Hypothalamus (tissue), 51 donors: ENCODE data around the gene MSTN.

Experiments used
- DNase-seq, 51 donors: peaks; one replicate each; lab custom pipeline; 2025; lab: John Stamatoyannopoulos, UW

The MSTN gene

DNA sequence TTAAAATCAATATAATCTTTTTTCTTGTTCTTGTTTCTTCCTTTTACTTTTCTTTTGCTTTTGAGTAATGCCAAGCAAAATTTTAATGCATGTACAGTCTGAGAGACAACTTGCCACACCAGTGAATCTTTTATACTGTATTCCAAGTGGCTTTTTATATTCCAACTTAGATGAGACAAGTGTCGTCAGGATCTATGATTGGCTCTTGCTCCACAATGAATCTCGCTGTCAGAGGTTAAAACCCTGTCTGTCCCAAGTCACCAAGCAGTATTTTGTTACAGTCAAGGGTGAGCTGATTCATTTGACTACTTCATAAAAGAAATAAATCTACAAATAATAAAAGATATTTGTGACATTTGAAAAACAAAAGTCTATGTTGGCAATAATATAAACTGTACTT, at the start of gene MSTN:
TSS of gene MSTN (minus strand) at position 129 of the 400 bp plus-strand sequence. CDS start 133 bp downstream, outside the sequence.
- DNase-seq, result no peak

DNA sequence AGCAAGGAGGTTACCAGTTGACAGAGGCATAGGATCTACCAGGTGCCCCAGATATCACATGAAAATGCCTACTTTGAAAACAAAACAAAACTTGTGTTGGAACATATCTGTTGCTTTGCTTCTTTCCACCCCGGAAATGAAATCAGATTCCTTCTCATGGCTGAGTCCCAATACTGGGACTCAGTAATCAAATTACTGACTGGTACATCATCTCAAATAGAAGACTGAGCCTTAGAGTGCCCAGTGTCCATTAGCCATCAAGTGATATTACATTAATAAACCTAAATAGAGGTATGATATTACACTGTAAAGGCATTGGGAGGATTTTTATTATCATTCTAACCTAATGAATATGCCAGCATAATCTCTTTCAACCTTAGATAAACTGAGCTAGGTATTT, 48.6 kb upstream of the MSTN start:
- no peak for DNase-seq

DNA sequence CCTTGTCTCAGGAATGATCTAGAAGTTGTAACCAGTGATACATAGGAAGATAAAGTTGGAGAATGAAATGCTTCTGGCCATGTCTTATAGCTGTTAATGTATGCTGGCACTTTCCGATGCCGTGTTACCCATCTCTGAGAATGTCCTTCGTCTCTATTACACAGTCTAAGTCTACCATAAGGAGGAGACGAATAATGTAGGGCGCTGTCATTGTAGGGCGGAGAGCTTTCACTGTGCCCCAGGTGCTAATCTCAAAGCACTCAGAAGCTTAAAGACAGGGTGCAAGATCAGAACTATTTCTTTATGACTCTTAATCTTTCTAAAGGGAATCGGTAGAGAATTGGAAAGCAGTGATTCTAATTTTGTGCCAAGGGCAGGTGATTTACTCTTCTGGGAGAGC, 48.2 kb upstream of the MSTN start:
- no peak for DNase-seq

DNA sequence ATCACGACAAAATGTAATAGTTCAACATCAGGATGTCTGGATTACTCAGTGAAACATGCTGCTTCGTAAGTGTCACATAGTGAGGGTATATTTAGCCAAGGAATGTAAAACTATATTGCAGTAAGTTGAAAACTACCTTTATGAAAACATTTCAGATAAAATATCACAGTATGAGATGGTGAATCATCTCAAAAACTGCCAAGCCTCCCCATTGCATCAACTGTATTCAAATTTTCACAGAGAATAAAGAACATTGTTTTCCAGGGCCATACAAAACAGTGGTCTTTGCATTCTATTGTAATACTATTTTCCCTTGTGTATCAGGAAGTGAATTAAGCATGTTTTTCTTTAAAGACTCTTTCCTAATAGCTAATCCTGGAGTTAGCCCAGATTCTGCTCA, 47.6 kb upstream of the MSTN start:
- peak in 1 of 51 donors; percentile 34 for DNase-seq

DNA sequence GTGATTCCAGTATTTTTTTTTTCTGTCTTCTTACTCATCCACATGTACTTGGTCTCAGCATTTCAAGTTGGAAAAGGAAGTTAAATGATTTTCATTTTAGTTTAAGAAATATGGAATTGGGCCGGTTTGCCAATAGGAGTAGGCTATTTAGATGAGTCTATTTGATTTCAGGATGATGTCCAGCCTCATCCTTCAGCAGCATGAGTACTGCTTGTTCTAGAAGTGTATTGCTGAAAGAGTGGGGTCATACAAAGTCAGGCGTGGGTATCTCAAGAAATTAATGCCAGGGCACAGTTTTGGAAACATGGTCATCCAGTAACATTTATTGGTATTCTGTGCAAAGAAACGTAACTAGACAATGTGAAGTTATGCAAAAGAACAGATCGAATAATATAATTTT, 44.9 kb upstream of the MSTN start:
- DNase-seq, result no peak

DNA sequence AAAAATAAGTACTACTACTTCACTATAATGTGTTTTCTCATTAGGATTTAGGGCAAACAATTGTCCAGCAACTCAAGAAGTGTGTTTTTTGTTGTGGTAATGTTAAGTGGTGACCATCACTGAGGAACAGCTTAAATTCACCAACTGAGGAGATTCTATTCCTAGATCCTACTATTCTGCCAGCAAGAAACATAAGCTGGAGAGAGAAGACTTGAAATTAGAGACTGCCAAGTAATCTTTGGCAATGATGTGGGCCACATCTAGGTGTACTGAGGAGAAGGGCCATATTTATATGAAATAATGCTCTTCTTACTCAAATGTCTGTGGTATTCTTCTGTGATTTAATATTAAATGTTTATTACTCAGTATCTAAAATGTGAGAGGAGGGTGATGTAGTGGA, 44.3 kb upstream of the MSTN start:
- no peak for DNase-seq

DNA sequence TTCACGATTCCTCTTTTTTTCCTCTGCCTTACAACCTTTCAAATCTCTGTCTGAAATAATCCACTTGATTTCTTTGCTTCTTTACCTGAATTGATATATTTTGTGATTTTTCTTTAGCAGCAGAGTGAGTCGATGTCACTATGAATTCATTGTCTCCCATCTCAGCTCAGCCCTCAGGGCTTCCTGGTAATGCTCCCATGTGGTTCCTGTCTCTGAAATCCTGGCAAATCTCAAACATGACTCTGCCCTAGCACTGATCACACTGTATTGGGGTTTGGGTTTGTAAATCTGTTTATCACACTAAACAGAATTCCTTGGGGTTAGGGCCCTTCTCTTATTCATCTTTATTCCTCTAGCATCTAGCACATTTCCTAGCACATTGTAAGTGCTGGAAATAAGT, 43.0 kb upstream of the MSTN start:
- DNase-seq, result no peak

DNA sequence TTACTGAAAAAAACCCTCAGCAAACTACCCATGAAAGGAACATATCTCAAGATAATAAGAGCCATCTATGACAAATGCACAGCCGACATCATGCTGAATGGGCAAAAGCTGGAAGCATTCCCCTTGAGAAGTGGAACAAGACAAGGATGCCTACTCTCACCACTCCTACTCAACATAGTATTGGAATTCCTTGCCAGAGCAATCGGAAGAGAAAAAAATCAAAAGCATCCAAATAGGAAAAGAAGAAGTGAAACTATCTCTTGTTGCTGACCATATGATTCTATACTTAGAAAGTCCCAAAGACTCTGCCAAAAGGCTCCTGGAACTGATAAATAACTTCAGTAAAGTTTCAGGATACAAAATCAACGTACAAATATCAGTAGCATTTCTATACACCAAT, 40.6 kb upstream of the MSTN start:
- no peak for DNase-seq

DNA sequence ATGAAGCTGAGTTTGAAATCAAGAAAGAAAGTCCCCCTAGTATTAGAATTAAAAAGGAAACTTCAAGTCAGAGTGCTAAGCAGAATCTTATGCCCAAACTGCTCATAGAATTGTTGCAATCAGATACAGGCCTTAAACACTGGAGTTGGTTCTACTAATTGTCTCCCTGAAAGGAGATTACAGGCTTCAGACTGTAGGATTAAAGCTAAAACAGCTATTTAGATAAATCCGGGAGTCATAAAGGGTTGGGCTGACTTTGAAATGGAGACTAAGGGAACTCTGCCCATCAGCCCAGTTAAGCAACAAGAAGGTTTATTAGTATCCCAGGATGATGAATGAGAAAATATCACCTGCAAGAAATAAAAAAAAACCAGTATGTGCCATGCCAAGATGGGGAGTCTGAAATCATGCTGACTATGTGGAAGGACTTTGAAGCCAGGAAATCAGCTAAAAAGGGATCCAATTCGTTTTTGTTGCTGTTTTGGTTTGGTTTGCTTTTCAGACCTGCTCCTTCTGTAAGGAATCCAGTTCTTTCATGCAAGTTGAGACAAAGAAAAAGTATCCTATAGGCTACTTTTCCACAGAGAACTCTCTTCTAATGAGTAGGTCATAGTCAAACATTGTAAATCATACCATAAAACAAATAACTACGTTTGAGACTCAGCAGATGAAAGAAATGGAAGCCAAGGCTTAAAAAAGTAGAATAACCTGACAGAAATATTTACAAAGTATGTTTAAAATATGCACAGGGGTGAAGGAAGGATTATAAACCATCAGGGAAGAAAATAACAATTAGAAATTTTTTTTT, 37.6 kb upstream of the MSTN start:
- DNase-seq, result no peak

DNA sequence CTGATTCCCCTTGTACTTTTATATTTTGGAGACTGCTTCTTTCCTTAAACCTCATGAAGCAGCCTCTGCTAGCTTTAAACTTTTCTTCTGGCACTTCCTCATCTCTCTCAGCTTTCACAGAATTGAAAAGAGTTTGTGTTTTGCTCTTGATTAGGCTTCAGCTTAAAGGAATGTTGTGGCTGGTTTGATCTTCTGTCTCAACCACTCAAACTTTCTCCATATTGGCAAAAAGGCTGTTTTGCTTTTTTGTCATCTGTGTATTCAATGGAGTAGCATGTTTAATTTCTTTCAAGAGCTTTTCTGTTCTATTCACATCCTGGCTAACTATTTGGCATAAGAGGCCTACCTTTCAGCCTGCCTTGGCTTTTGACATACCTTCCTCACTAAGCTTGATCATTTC, 36.3 kb upstream of the MSTN start:
- DNase-seq, result no peak

DNA sequence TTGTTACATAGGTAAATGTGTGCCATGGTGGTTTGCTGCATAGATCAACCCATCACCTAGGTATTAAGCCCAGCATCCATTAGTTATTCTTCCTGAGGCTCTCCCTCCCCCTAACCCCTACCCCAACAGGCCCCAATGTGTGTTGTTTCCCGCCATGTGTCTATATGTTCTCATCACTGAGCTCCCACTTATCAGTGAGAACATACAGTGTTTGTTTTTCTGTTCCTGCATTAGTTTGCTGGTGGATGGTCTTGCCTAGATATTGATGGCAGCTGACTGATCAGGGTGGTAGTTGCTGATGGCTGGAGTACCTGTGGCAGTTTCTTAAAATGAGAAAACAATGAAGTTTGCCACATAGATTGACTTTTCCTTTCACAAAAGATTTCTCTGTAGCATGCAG, 34.6 kb upstream of the MSTN start:
- no peak for DNase-seq

DNA sequence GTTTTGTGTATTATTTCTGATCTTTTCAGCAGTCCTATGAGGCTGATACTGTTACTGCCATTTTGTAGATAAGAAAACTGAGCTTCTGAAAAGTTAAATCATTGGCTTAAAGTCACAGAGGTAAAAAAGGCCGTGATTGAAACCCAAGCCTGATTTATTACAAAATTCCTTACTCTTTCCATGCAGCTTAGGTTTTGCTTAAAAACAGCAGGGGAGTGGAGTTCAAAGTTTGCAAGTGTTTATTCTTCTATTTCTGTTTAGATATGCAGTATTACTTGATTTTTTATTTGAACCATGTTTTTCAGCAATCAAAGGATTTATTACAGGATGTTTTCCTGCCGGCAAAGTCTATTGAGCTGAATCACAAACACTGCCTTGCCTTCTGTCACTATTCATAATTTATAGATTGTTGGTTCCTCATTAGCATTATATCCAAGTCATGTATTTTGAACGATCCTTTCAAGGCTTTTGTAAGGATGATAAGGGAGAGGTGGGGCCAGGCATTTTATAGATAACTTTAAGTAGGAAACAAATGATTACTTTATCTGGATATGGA, 31.9 kb upstream of the MSTN start:
- no peak for DNase-seq

DNA sequence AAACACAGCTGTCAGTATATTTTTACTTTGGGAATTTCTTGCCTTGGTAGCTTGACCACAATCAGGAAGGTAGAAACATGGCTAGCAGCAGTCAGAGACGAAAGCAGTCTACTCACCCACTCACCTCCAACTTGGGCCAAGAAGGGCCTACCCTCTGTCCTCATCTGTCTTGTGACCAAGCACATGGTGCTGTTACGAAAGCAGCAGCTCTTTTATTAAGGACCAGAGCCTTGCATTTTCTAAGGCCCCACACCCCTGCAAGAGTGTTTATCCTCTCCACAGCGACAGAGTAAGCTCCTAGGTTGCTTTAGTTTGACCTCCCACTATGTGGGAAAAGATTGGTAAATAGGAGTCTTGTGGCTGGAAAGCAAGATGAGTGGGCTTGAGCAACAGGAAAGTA, 31.3 kb upstream of the MSTN start:
- peak in 2 of 51 donors; percentile 2 to 3 for DNase-seq

DNA sequence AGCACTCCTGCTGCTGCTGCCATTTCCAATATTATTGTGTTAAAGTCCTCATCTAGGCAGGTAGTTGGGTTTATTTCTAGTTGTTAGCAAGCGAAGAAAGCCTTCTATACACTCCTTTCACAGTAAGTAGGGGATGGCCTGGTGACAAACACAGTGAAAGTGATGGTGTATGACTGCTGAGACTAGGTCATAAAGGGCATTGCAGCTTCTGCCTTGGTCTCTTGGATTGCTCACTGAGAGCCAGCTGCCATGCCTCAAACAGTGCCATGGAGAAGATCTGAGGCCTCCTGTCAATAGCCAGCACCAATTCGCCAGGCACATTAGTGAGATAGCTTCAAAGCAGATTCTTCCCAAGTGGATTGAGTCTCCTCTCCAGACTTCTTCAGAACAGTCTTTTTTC, 27.6 kb upstream of the MSTN start:
- DNase-seq, result no peak

DNA sequence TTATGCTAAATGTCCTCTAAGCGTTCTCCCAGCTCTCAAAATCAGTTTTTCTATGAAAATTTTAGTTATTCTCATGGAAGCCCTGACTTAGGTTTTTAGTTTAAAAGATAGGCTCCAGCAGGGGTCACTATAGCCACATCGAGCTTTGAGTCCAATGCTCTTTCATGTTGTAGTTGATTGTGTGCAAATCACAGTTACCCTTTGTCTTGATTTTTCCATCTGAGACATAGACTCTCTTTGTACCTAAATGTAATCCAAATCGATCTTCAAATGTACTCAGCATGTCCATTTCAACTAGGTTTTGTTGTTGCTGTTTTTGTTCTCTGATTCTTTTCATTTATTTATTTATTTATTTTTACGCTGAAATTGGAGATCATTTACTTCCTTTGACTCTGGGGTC, 26.4 kb upstream of the MSTN start:
- DNase-seq, result peak in 20 of 51 donors; percentile 5 to 83 (median 24)

DNA sequence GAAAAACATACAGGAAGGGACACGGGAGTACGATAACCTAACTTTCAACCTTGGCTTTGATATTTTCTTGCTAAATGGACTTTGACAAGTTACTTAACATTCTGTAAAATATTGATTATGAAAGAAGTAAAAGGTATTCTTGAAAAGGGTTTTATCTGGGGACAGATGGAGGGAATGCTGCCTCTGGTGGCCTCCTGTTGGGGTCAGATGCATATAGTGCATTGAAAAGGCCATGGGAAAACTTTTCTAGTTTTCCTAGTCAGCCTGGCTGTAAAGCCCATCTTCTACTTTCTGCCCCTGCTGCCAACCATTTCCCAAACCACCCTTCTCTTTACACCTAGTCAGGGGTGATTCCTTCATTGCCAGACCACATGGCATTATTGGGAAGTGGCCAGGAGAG, 22.2 kb upstream of the MSTN start:
- no peak for DNase-seq

DNA sequence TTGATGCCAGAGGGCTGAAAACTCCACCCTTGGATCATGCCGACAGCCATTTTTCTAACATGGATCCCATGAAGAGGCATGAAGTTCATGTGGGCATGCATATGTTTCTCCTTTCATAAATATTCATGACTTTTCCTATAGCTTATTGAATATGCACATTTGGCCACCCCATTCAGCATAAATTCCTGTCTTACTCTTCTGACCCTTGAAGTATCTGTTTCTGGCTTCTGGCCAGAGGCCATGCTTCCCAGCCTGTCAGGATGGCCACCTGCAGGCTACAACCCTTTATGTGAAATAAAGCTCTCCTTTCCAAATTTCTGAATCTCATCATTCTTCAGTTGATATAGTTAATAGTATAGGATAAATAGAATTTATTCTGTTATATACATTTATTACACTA, 19.6 kb upstream of the MSTN start:
- no peak for DNase-seq

DNA sequence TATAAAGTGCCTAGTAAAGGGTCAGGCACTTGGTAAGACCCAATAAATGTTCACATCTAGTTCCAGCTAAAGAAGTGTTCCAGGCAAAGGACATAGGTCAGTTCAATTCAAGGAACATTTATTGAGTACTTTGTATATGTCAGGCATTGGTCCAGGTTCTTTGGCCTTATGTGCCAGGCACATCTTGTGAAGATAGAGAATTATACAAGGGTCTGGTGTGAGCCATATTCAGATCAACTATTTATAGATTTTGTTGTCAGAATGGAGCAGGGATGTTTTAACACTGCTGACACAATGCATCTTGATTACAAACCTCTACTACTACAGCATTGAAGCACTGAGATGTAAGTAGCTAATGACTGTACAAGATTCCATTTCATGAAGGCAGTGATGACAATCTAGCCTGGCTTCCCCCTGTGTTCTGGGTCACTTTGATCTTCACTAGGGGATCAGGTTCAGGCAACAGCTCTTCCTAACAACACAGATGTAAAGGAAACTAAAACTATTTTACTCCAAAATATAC, 18.1 kb upstream of the MSTN start:
- no peak for DNase-seq

DNA sequence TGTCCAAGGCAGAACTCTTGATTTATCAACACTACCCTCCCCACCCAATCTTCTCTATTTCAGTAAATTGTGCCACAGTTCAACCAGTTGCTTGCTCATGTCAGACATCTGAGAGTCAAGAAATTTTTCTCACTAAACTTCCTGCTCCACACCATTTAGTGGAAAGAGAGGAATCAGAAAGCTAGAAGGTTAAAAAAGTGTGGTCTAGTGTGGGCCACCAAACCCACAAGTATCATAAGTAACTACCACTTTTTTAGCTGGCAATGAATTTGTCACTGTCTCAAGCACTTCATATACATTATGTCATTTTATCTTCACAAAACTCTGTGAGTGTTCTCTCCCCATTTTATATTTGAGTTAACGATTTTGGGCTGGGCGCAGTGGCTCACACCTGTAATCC, 16.6 kb upstream of the MSTN start:
- DNase-seq, result no peak

DNA sequence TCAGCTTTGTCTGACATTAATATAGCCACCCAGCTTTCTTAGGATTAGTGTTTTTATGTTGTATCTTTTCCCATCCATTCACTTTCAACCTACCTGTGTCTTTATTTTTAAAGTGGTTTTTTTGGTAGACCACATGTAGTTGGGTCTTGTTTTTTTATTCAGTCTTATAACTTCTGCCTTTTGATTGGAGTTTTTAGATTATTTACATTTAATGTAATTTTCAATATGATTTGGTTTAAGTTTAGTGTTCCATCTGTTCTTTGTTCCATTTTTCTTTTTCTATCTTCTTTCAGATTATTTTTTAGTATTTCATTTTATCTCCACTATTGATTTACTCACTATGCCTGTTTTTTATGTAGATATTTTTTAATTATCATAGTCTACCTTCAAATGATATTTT, 13.1 kb upstream of the MSTN start:
- no peak for DNase-seq

DNA sequence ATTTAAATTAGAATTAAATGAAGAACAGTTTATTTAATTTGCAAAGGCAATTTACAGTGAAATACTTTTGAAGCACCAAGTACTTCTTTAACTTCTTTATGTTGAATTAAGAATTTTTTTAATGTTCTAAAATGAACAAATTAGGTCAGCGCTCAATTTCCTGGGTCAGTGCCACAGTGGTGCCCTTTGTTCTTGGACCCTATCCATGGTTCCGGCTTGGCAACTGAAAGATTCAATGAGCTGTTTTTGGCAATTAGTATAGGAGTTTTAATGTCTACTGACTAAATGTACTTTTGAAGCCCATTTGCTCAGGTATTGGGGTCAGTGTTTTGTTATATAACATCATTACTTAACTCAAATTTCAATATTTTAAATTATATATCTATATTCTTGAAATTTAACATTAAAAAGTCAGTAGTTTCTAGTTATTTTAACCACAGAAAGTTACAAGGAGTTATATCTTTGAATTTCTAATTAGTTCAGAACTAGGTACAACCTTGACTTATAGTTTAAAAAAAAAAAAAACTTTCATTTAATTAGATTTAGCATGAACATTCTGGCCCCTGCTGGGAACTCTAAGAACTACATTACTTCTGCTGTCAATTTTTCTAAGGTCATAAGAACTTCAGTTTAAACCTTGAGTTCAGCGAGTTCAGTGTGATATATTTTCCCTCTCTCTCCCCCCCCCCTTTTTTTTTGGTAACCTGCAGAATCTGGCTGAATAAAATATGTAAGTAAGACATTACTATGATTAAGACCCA, 7.6 kb upstream of the MSTN start:
- peak in 5 of 51 donors; percentile 1 to 24 (median 6) for DNase-seq

DNA sequence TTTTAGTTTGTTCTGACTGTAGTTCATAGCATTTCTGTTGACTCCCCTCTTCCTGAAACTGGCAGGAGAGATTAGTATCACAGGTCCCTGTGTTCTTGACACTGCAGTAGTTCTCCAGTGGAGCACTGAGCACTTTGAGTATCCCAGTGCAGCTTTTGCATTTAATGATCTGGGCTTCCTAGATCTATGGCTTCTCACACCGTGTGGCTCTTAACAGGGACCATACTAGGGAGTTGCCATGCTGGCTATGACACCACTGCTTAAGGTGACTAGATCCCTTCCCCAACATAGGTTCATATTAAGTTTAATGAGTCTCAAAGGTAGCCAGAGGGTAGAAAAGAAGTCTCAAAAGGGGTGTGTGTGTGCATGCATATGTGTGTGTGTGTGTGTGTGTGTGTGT, 6.2 kb upstream of the MSTN start:
- DNase-seq, result no peak
